ENCODE measurements around the gene F5.

Gene F5

GRCh38 chr1:169576935-169577331 lies 9.3 kb downstream of the F5 start:
- ATAC-seq (replicated peaks): no peak
- Mint-ChIP-seq H3K27me3 (peaks cover 9 to 12% of the 10 kb centered on the region in 2 donors), H3K4me1 (ENCODE audit: low read depth in 2 of 2) (no peaks in the 10 kb centered on the region), H3K9me3 (no peaks in the 10 kb centered on the region), H3K36me3 (ENCODE audit: insufficient read depth) (no peaks in the 10 kb centered on the region), H3K27ac (no peak overlapping the region), H3K4me3 (no peak overlapping the region)
- no peak for DNase-seq

GRCh38 chr1:169576241-169576934 lies 9.9 kb downstream of the F5 start:
- Mint-ChIP-seq H3K4me3 (no peak overlapping the region), H3K36me3 (ENCODE audit: insufficient read depth) (no peaks in the 10 kb centered on the region), H3K4me1 (ENCODE audit: low read depth in 2 of 2) (peaks cover under 1 to 5% of the 10 kb centered on the region in 2 donors), H3K9me3 (no peaks in the 10 kb centered on the region), H3K27me3 (peaks cover 9 to 12% of the 10 kb centered on the region in 2 donors), H3K27ac (no peak overlapping the region)
- no peak for DNase-seq
- no peak for ATAC-seq (replicated peaks)

GRCh38 chr1:169574336-169574735 lies 11.9 kb downstream of the F5 start:
- Mint-ChIP-seq H3K9me3 (no peaks in the 10 kb centered on the region), H3K27me3 (peaks cover 9 to 12% of the 10 kb centered on the region in 2 donors), H3K36me3 (ENCODE audit: insufficient read depth) (no peaks in the 10 kb centered on the region), H3K4me3 (no peak overlapping the region), H3K4me1 (ENCODE audit: low read depth in 2 of 2) (peaks cover 3 to 6% of the 10 kb centered on the region in 2 donors), H3K27ac (no peak overlapping the region)
- no peak for DNase-seq
- no peak for ATAC-seq (replicated peaks)

- peaks cover 3 to 6% of the 10 kb centered on the region in 2 donors for H3K4me1 Mint-ChIP-seq (ENCODE audit: low read depth in 2 of 2)
- peaks cover 9 to 12% of the 10 kb centered on the region in 2 donors for H3K27me3 Mint-ChIP-seq
- H3K9me3 Mint-ChIP-seq: no peaks in the 10 kb centered on the region
- peak; percentile 46 for ATAC-seq (replicated peaks)
- no peaks in the 10 kb centered on the region for H3K36me3 Mint-ChIP-seq (ENCODE audit: insufficient read depth)
- no peak overlapping the region for H3K4me3 Mint-ChIP-seq
- H3K27ac Mint-ChIP-seq: no peak overlapping the region
- no peak for DNase-seq
These were observed 14.1 kb downstream of the F5 start for GRCh38 chr1:169572187-169572586.

- Mint-ChIP-seq H3K4me1 (ENCODE audit: low read depth in 2 of 2) (peaks cover 3 to 6% of the 10 kb centered on the region in 2 donors), H3K9me3 (no peaks in the 10 kb centered on the region), H3K27me3 (peaks cover 9 to 12% of the 10 kb centered on the region in 2 donors), H3K36me3 (ENCODE audit: insufficient read depth) (no peaks in the 10 kb centered on the region), H3K4me3 (no peak overlapping the region), H3K27ac (no peak overlapping the region)
- DNase-seq: no peak
- ATAC-seq (replicated peaks): peak; percentile 59
These were observed 14.8 kb downstream of the F5 start for GRCh38 chr1:169571450-169571849.

GRCh38 chr1:169570172-169570574 lies 16.1 kb downstream of the F5 start:
- no peaks in the 10 kb centered on the region for H3K9me3 Mint-ChIP-seq
- H3K4me3 Mint-ChIP-seq: no peak overlapping the region
- DNase-seq (no peak), ATAC-seq (replicated peaks) (no peak)
- no peak overlapping the region for H3K27ac Mint-ChIP-seq
- H3K36me3 Mint-ChIP-seq (ENCODE audit: insufficient read depth): no peaks in the 10 kb centered on the region
- H3K4me1 Mint-ChIP-seq (ENCODE audit: low read depth in 2 of 2): peaks cover 3 to 10% of the 10 kb centered on the region in 2 donors
- H3K27me3 Mint-ChIP-seq: peaks cover 3 to 7% of the 10 kb centered on the region in 2 donors

GRCh38 chr1:169568497-169568896 lies 17.8 kb downstream of the F5 start:
- no peak overlapping the region for H3K4me3 Mint-ChIP-seq
- no peak for ATAC-seq (replicated peaks)
- peaks cover 0 to 6% of the 10 kb centered on the region in 2 donors for H3K9me3 Mint-ChIP-seq
- no peak overlapping the region for H3K27ac Mint-ChIP-seq
- peaks cover 16 to 20% of the 10 kb centered on the region in 2 donors for H3K27me3 Mint-ChIP-seq
- H3K4me1 Mint-ChIP-seq (ENCODE audit: low read depth in 2 of 2): peaks cover 3 to 10% of the 10 kb centered on the region in 2 donors
- no peak for DNase-seq
- no peaks in the 10 kb centered on the region for H3K36me3 Mint-ChIP-seq (ENCODE audit: insufficient read depth)

- ATAC-seq (replicated peaks) (no peak), DNase-seq (no peak)
- Mint-ChIP-seq H3K4me3 (no peak overlapping the region), H3K9me3 (peaks cover 0 to 12% of the 10 kb centered on the region in 2 donors), H3K4me1 (ENCODE audit: low read depth in 2 of 2) (peaks cover 0 to 4% of the 10 kb centered on the region in 2 donors), H3K36me3 (ENCODE audit: insufficient read depth) (no peaks in the 10 kb centered on the region), H3K27me3 (peaks cover 27 to 40% of the 10 kb centered on the region in 2 donors), H3K27ac (no peak overlapping the region)
These were observed 20.7 kb downstream of the F5 start for GRCh38 chr1:169565335-169566271.

- Mint-ChIP-seq H3K27ac (no peak overlapping the region), H3K27me3 (peaks cover 27 to 45% of the 10 kb centered on the region in 2 donors), H3K4me1 (ENCODE audit: low read depth in 2 of 2) (peaks cover 0 to 4% of the 10 kb centered on the region in 2 donors), H3K36me3 (ENCODE audit: insufficient read depth) (no peaks in the 10 kb centered on the region), H3K4me3 (no peak overlapping the region), H3K9me3 (peaks cover 0 to 12% of the 10 kb centered on the region in 2 donors)
- DNase-seq (no peak), ATAC-seq (replicated peaks) (no peak)
These were observed 22.6 kb downstream of the F5 start for GRCh38 chr1:169563650-169564049.

- no peaks in the 10 kb centered on the region for H3K36me3 Mint-ChIP-seq (ENCODE audit: insufficient read depth)
- peaks cover 0 to 12% of the 10 kb centered on the region in 2 donors for H3K9me3 Mint-ChIP-seq
- no peak overlapping the region for H3K4me3 Mint-ChIP-seq
- H3K27ac Mint-ChIP-seq: no peak overlapping the region
- DNase-seq: no peak
- H3K4me1 Mint-ChIP-seq (ENCODE audit: low read depth in 2 of 2): peaks cover 0 to 4% of the 10 kb centered on the region in 2 donors
- no peak for ATAC-seq (replicated peaks)
- H3K27me3 Mint-ChIP-seq: peaks cover 27 to 45% of the 10 kb centered on the region in 2 donors
These were observed 23.2 kb downstream of the F5 start for GRCh38 chr1:169563019-169563615.

GRCh38 chr1:169561692-169562091 lies 24.6 kb downstream of the F5 start:
- peaks cover 27 to 45% of the 10 kb centered on the region in 2 donors for H3K27me3 Mint-ChIP-seq
- no peaks in the 10 kb centered on the region for H3K36me3 Mint-ChIP-seq (ENCODE audit: insufficient read depth)
- H3K4me3 Mint-ChIP-seq: no peak overlapping the region
- no peak overlapping the region for H3K27ac Mint-ChIP-seq
- ATAC-seq (replicated peaks): no peak
- peaks cover 0 to 4% of the 10 kb centered on the region in 2 donors for H3K4me1 Mint-ChIP-seq (ENCODE audit: low read depth in 2 of 2)
- H3K9me3 Mint-ChIP-seq: peaks cover 0 to 12% of the 10 kb centered on the region in 2 donors
- no peak for DNase-seq

- DNase-seq (no peak), ATAC-seq (replicated peaks) (no peak)
- Mint-ChIP-seq H3K4me3 (no peak overlapping the region), H3K9me3 (no peaks in the 10 kb centered on the region), H3K36me3 (ENCODE audit: insufficient read depth) (no peaks in the 10 kb centered on the region), H3K4me1 (ENCODE audit: low read depth in 2 of 2) (no peaks in the 10 kb centered on the region), H3K27ac (no peak overlapping the region), H3K27me3 (peaks cover 10 to 29% of the 10 kb centered on the region in 2 donors)
These were observed 29.1 kb downstream of the F5 start for GRCh38 chr1:169557131-169557530.

GRCh38 chr1:169550294-169550693 lies 36.0 kb downstream of the F5 start:
- peak; percentile 69 for ATAC-seq (replicated peaks)
- no peak overlapping the region for H3K4me3 Mint-ChIP-seq
- no peaks in the 10 kb centered on the region for H3K36me3 Mint-ChIP-seq (ENCODE audit: insufficient read depth)
- H3K27me3 Mint-ChIP-seq: peaks cover 6 to 11% of the 10 kb centered on the region in 2 donors
- peak; percentile 2 to 10 (median 5) for DNase-seq
- H3K4me1 Mint-ChIP-seq (ENCODE audit: low read depth in 2 of 2): peaks cover 0 to 2% of the 10 kb centered on the region in 2 donors
- no peaks in the 10 kb centered on the region for H3K9me3 Mint-ChIP-seq
- H3K27ac Mint-ChIP-seq: no peak overlapping the region

Data from effector memory CD8-positive, alpha-beta T cell (primary cell).